MM.1S (cell line): Measurements from ENCODE around the gene TECRL.

ENCODE experiments used
- EZH2 ChIP-seq: fragments of 300-600 bp; sonication (generic); optimal IDR thresholded peaks from 2 replicates; pipeline ENCODE3; 2017; ENCODE audit warnings: low read depth, mild to moderate bottlenecking, antibody characterized with exemption, low read length, mixed read lengths
- EZH2phosphoT487 ChIP-seq: fragments of 300-600 bp; sonication (generic); IDR thresholded peaks from 2 replicates; pipeline ENCODE4 v1.6.1; 2018; ENCODE audit warnings: antibody characterized with exemption, low read length
- TF ChIP-seq, protein P1 (sequence below): fragments of 300-600 bp; sonication (generic); IDR thresholded peaks from 2 replicates; pipeline ENCODE4 v1.5.1; 2016; ENCODE audit warnings: antibody characterized with exemption, low read length, mixed read lengths

DNA sequence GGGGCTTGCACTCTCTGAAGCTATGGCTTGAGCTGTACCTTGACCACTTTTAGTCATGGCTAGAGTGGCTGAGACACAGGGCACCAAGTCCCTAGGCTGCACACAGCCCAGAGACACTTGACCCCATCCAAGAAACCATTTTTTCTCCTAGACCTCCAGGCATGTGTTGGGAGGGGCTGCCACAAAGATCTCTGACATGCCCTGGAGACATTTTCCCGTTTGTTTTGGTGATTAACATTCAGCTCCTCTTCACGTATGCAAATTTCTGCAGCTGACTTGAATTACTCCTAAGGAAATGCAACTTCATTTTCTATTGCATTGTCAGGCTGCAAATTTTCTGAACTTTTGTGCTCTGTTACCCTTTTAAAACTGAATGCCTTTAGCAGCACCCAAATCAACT lies 142.6 kb downstream of the TECRL start:
- TF ChIP-seq, protein P1, sequence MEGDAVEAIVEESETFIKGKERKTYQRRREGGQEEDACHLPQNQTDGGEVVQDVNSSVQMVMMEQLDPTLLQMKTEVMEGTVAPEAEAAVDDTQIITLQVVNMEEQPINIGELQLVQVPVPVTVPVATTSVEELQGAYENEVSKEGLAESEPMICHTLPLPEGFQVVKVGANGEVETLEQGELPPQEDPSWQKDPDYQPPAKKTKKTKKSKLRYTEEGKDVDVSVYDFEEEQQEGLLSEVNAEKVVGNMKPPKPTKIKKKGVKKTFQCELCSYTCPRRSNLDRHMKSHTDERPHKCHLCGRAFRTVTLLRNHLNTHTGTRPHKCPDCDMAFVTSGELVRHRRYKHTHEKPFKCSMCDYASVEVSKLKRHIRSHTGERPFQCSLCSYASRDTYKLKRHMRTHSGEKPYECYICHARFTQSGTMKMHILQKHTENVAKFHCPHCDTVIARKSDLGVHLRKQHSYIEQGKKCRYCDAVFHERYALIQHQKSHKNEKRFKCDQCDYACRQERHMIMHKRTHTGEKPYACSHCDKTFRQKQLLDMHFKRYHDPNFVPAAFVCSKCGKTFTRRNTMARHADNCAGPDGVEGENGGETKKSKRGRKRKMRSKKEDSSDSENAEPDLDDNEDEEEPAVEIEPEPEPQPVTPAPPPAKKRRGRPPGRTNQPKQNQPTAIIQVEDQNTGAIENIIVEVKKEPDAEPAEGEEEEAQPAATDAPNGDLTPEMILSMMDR: no peak
- TF ChIP-seq EZH2: no peak
- no peak for TF ChIP-seq EZH2phosphoT487
